CD14-positive monocyte (primary cell): Measurements from ENCODE around the gene CAMK2A. TPM values are rescaled to one million over a fixed set of nuclear protein-coding genes. Genes with fewer than 3 reads are reported as not detected.

Experiments
- DNase-seq, 3 donors: peaks; one replicate each; pipeline ENCODE4 v3.0.0-alpha.2; 2011 to 2022
- H2AFZ ChIP-seq: 2 replicates; pipeline ENCODE4 v1.6.0; 2012; ENCODE audit warnings: mild to moderate bottlenecking, low read depth, low read length, inconsistent platforms; ENCODE audit not compliant: insufficient read depth, poor library complexity, severe bottlenecking
- H3K27ac ChIP-seq, 2 donors: 1 replicate in 1 of 2; 2 replicates in 1 of 2; pipeline ENCODE4 v1.5.1; 2012 to 2013; ENCODE audit warnings: low read length in 2 of 2, control low read depth in 1 of 2, inconsistent platforms in 1 of 2, low read depth in 1 of 2, mild to moderate bottlenecking in 1 of 2
- H3K27me3 ChIP-seq, 2 donors: one replicate each; pipeline versions ENCODE4 v1.6.0 to v1.6.1; 2011 to 2013; ENCODE audit warnings: low read length in 2 of 2; ENCODE audit not compliant: control insufficient read depth in 2 of 2, insufficient read depth in 2 of 2
- H3K36me3 ChIP-seq, 2 donors: replicated peaks in 1 of 2; 1 replicate in 1 of 2; 2 replicates in 1 of 2; pipeline versions ENCODE4 v1.5.1 to v1.6.1; 2012 to 2013; ENCODE audit warnings: low read length in 2 of 2, control low read depth in 1 of 2, inconsistent platforms in 1 of 2, mild to moderate bottlenecking in 1 of 2; ENCODE audit not compliant: insufficient read depth in 2 of 2, control insufficient read depth in 1 of 2
- H3K4me1 ChIP-seq, 2 donors: 1 replicate in 1 of 2; 2 replicates in 1 of 2; pipeline versions ENCODE4 v1.5.1 to v1.6.1; 2012 to 2013; ENCODE audit warnings: low read length in 2 of 2, control low read depth in 1 of 2, inconsistent platforms in 1 of 2, mild to moderate bottlenecking in 1 of 2, moderate library complexity in 1 of 2; ENCODE audit not compliant: insufficient read depth in 2 of 2, control insufficient read depth in 1 of 2
- H3K4me2 ChIP-seq: replicated peaks from 2 replicates; pipeline ENCODE3; 2012; ENCODE audit warnings: low read length, moderate library complexity, mild to moderate bottlenecking; ENCODE audit not compliant: poor library complexity, severe bottlenecking; ENCODE audit errors: extremely low read depth
- H3K4me3 ChIP-seq, 3 experiments: fragments of 200-600 bp in 1 of 3; sonication (generic) in 1 of 3; replicated peaks in 1 of 3; 1 replicate in 2 of 3; 2 replicates in 1 of 3; pipeline ENCODE4 v1.5.1; 2011 to 2013; ENCODE audit warnings: low read length in 3 of 3, mild to moderate bottlenecking in 3 of 3, control low read depth in 2 of 3, low read depth in 2 of 3, inconsistent platforms in 1 of 3, moderate library complexity in 1 of 3
- H3K79me2 ChIP-seq: 2 replicates; pipeline ENCODE4 v1.6.0; 2012; ENCODE audit warnings: mild to moderate bottlenecking, control low read depth, inconsistent platforms, low read length, moderate library complexity; ENCODE audit not compliant: insufficient read depth
- H3K9ac ChIP-seq: 2 replicates; pipeline ENCODE4 v1.6.0; 2017; ENCODE audit warnings: low read length, mild to moderate bottlenecking; ENCODE audit not compliant: insufficient read depth, poor library complexity, severe bottlenecking
- H3K9me3 ChIP-seq, 2 donors: replicated peaks in 1 of 2; 1 replicate in 1 of 2; 2 replicates in 1 of 2; pipeline versions ENCODE4 v1.5.1 to v1.6.1; 2012 to 2013; ENCODE audit warnings: low read length in 2 of 2, control low read depth in 1 of 2; ENCODE audit not compliant: control insufficient read depth in 1 of 2, insufficient read depth in 1 of 2
- H4K20me1 ChIP-seq: 2 replicates; pipeline ENCODE4 v1.6.0; 2012; ENCODE audit warnings: mild to moderate bottlenecking, low read length, control low read depth, moderate library complexity; ENCODE audit not compliant: insufficient read depth
- H3K27ac Mint-ChIP-seq, 7 donors: one replicate each; pipeline ENCODE4 v1.8.0; 2020; ENCODE audit warnings: mild to moderate bottlenecking in 7 of 7, mixed read lengths in 7 of 7, moderate library complexity in 6 of 7, inconsistent platforms in 2 of 7
- H3K27me3 Mint-ChIP-seq, 3 donors: one replicate each; pipeline ENCODE4 v1.8.0; 2021 to 2022; ENCODE audit warnings: low read depth in 3 of 3, mild to moderate bottlenecking in 3 of 3, mixed read lengths in 3 of 3, moderate library complexity in 3 of 3, inconsistent platforms in 1 of 3
- H3K36me3 Mint-ChIP-seq, 2 donors: one replicate each; pipeline ENCODE4 v1.8.0; 2020; ENCODE audit warnings: mixed read lengths in 2 of 2, inconsistent platforms in 1 of 2, mild to moderate bottlenecking in 1 of 2
- H3K4me1 Mint-ChIP-seq: one replicate; pipeline ENCODE4 v1.8.0; 2020; ENCODE audit warnings: mild to moderate bottlenecking, mixed read lengths
- H3K4me3 Mint-ChIP-seq, 2 donors: one replicate each; pipeline ENCODE4 v1.8.0; 2020; ENCODE audit warnings: mild to moderate bottlenecking in 2 of 2, mixed read lengths in 2 of 2, moderate library complexity in 1 of 2
- H3K9me3 Mint-ChIP-seq, 7 donors: one replicate each; pipeline ENCODE4 v1.8.0; 2020 to 2022; ENCODE audit warnings: mixed read lengths in 7 of 7, mild to moderate bottlenecking in 6 of 7, moderate library complexity in 6 of 7, inconsistent platforms in 2 of 7
- WGBS: methylation state at CpG from one replicate; pipeline ENCODE4 v1.1.5; 2013; ENCODE audit warnings: missing lambda C conversion rate; ENCODE audit not compliant: insufficient coverage; 5-methylcytosine and 5-hydroxymethylcytosine counted together
- intact Hi-C, 2 donors: fragments of 100-400 bp; cut with micrococcal nuclease; formaldehyde crosslinking; loops; one replicate each; pipeline versions ENCODE4 v1.15.0 to v1.15.1; 2023
- polyA plus RNA-seq, 3 donors: library from polyadenylated mRNA; depleted of rRNA in 1 of 3; unstranded in 2 of 3; stranded (reverse) in 1 of 3; fragments of 300-500 nt in 2 of 3; fragments of >200 nt in 1 of 3; fragmentation: Illumina TruSeq in 2 of 3; gene quantifications; 1 replicate in 2 of 3; 2 replicates in 1 of 3; pipeline ENCODE4 v1.2.3, GENCODE V29; 2012 to 2021
- TF ChIP-seq, protein P1 (sequence below): fragments of 200-600 bp; IDR thresholded peaks from one replicate; pipeline ENCODE4 v1.8.0; 2022; ENCODE audit warnings: antibody characterized with exemption, mild to moderate bottlenecking

The CAMK2A gene
- polyA plus RNA-seq, 3 donors: not detected

DNA sequence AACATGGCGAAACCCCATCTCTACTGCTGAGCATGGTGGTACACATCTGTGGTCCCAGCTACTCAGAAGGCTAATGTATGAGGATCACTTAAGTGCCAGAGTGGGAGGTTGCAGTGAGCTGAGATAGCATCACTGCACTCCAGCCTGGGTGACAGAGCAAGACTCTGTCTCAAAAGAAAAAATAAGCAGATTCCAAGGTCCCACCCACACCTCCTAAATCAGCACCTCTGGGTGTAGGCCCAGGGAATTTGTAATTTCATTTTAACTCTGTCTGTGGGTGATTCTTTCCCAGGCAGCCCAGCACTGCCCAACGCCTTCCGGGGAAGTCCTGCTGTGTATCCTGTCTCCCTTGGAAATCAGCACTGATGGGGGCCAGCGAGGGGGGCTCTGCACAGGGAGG lies 12.5 kb downstream of the CAMK2A start:
- Histone ChIP-seq H2AFZ (no peak overlapping the region), H3K4me3 (no peak overlapping the region), H3K4me1 (no peaks in the 10 kb centered on the region), H3K9ac (no peak overlapping the region), H4K20me1 (no peaks in the 10 kb centered on the region), H3K4me2 (no peak overlapping the region), H3K27ac (no peak overlapping the region), H3K36me3 (no peaks in the 10 kb centered on the region), H3K27me3 (no peaks in the 10 kb centered on the region), H3K79me2 (no peaks in the 10 kb centered on the region), H3K9me3 (no peaks in the 10 kb centered on the region)
- no peak overlapping the region for H3K4me3 Mint-ChIP-seq
- DNase-seq: no peak
- no peaks in the 10 kb centered on the region for H3K36me3 Mint-ChIP-seq
- H3K27me3 Mint-ChIP-seq: peaks cover 5 to 6% (median 5%) of the 10 kb centered on the region in 3 donors
- TF ChIP-seq, protein P1, sequence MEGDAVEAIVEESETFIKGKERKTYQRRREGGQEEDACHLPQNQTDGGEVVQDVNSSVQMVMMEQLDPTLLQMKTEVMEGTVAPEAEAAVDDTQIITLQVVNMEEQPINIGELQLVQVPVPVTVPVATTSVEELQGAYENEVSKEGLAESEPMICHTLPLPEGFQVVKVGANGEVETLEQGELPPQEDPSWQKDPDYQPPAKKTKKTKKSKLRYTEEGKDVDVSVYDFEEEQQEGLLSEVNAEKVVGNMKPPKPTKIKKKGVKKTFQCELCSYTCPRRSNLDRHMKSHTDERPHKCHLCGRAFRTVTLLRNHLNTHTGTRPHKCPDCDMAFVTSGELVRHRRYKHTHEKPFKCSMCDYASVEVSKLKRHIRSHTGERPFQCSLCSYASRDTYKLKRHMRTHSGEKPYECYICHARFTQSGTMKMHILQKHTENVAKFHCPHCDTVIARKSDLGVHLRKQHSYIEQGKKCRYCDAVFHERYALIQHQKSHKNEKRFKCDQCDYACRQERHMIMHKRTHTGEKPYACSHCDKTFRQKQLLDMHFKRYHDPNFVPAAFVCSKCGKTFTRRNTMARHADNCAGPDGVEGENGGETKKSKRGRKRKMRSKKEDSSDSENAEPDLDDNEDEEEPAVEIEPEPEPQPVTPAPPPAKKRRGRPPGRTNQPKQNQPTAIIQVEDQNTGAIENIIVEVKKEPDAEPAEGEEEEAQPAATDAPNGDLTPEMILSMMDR: no peak
- H3K27ac Mint-ChIP-seq: no peak overlapping the region
- intact Hi-C loops: no loop called here
- peaks cover 0 to 2% (median 0%) of the 10 kb centered on the region in 7 donors for H3K9me3 Mint-ChIP-seq
- WGBS: 98% methylated on average over 4 of the region's 4 CpGs
- H3K4me1 Mint-ChIP-seq: peaks cover 2% of the 10 kb centered on the region

DNA sequence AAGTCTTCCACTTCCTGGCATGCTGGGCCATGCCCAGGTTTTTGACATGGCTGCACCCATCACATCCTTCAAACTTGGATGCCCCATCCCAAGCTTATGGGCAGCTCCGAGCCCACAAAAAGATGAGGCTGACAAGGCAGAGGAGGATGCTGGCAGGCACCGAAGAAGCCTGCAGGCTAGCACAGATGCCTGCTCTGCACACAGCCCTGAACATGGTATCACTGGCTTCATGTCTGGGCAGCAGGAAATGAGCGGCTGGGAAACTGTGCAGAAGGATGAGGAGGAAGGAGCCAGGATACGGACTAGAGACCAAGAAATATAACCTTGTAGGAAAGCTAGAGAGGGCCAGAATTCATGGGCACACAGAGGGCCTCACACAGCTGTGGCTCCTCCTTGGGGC lies 14.8 kb downstream of the CAMK2A start:
- intact Hi-C loops: no loop called here
- no peaks in the 10 kb centered on the region for H3K36me3 ChIP-seq
- Mint-ChIP-seq H3K4me1 (peaks cover 2% of the 10 kb centered on the region), H3K36me3 (no peaks in the 10 kb centered on the region), H3K27ac (no peak overlapping the region), H3K4me3 (no peak overlapping the region), H3K9me3 (peaks cover 0 to 2% (median 0%) of the 10 kb centered on the region in 7 donors), H3K27me3 (peaks cover 2 to 3% (median 3%) of the 10 kb centered on the region in 3 donors)
- no peaks in the 10 kb centered on the region for H3K9me3 ChIP-seq
- no peak for DNase-seq
- H3K79me2 ChIP-seq: no peaks in the 10 kb centered on the region
- no peak overlapping the region for H3K9ac ChIP-seq
- 91% methylated on average over 4 of the region's 4 CpGs for WGBS
- no peak overlapping the region for H3K4me3 ChIP-seq
- H2AFZ ChIP-seq: no peak overlapping the region
- H3K27ac ChIP-seq: no peak overlapping the region
- no peak overlapping the region for H3K4me2 ChIP-seq
- H4K20me1 ChIP-seq: no peaks in the 10 kb centered on the region
- no peaks in the 10 kb centered on the region for H3K4me1 ChIP-seq
- TF ChIP-seq, protein P1: no peak
- no peaks in the 10 kb centered on the region for H3K27me3 ChIP-seq
